IMR-90 (cell line): ENCODE data around the gene ATXN1. TPM values are rescaled to one million over a fixed set of nuclear protein-coding genes. Genes with fewer than 3 reads are reported as not detected.

ENCODE experiments used
- ATAC-seq: fragments of 200-7000 bp; cut with Tn5 transposase; 2 replicates; pipeline ENCODE4 v1.9.1; 2020; ENCODE audit warnings: low read depth, mild to moderate bottlenecking, moderate library complexity
- BruUV-seq: library from RNA; stranded (reverse); fragments of 400-500 nt; replicated peaks from 2 replicates; lab custom pipeline; 2021; lab: Mats Ljungman, UMichigan
- CTCF ChIA-PET: fragments of 300-600 bp; formaldehyde crosslinking; extraction: SDS; loops from one replicate; lab custom pipeline; 2021; ENCODE audit warnings: antibody characterized with exemption; lab: Yijun Ruan, JAX
- POLR2A ChIA-PET: fragments of 300-600 bp; sonication (Branson Sonifier 250); formaldehyde crosslinking; loops from one replicate; lab custom pipeline; 2022; ENCODE audit warnings: antibody characterized with exemption; ENCODE audit not compliant: unreplicated experiment; lab: Charles Lee
- DNase-seq: peaks from one replicate; pipeline ENCODE4 v3.0.0; 2013
- H2AFZ ChIP-seq: replicated peaks from 2 replicates; pipeline ENCODE3; 2013; ENCODE audit warnings: low read length, mild to moderate bottlenecking; ENCODE audit not compliant: poor library complexity
- H2AK5ac ChIP-seq: 2 replicates; pipeline ENCODE4 v1.6.1; 2013; ENCODE audit warnings: low read depth, low read length, inconsistent platforms
- H2AK9ac ChIP-seq: replicated peaks from 2 replicates; pipeline ENCODE3; 2013; ENCODE audit warnings: mild to moderate bottlenecking, low read depth, low read length, moderate library complexity; ENCODE audit not compliant: poor library complexity
- H2BK120ac ChIP-seq: 2 replicates; pipeline ENCODE4 v1.6.1; 2013; ENCODE audit warnings: low read depth, low read length, inconsistent platforms
- H2BK15ac ChIP-seq: 3 replicates; pipeline ENCODE4 v1.6.1; 2013; ENCODE audit warnings: low read depth, low read length, inconsistent platforms
- H2BK20ac ChIP-seq: 2 replicates; pipeline ENCODE4 v1.6.1; 2013; ENCODE audit warnings: low read depth, mild to moderate bottlenecking, inconsistent platforms, low read length, moderate library complexity
- H2BK5ac ChIP-seq: 2 replicates; pipeline ENCODE4 v1.6.1; 2013; ENCODE audit warnings: mild to moderate bottlenecking, low read depth, low read length, inconsistent platforms; ENCODE audit not compliant: poor library complexity, severe bottlenecking
- H3K14ac ChIP-seq: replicated peaks from 2 replicates; pipeline ENCODE4 v1.6.1; 2013; ENCODE audit warnings: low read depth, low read length, inconsistent platforms
- H3K18ac ChIP-seq: 2 replicates; pipeline ENCODE4 v1.6.1; 2013; ENCODE audit warnings: low read depth, low read length, control low read depth
- H3K23ac ChIP-seq: 2 replicates; pipeline ENCODE4 v1.6.1; 2013; ENCODE audit warnings: low read depth, low read length, inconsistent platforms
- H3K27ac ChIP-seq: 2 replicates; pipeline ENCODE4 v1.5.1; 2013; ENCODE audit warnings: mild to moderate bottlenecking, control low read depth, low read length; ENCODE audit not compliant: insufficient read depth
- H3K27me3 ChIP-seq: 2 replicates; pipeline ENCODE4 v1.6.1; 2013; ENCODE audit warnings: low read length; ENCODE audit not compliant: control insufficient read depth, insufficient read depth
- H3K36me3 ChIP-seq: 2 replicates; pipeline ENCODE4 v1.6.1; 2013; ENCODE audit warnings: low read length, mixed read lengths; ENCODE audit not compliant: control insufficient read depth, insufficient read depth
- H3K4ac ChIP-seq: 2 replicates; pipeline ENCODE4 v1.6.1; 2013; ENCODE audit warnings: low read depth, low read length, inconsistent platforms
- H3K4me1 ChIP-seq: 2 replicates; pipeline ENCODE4 v1.6.1; 2013; ENCODE audit warnings: low read length, mixed read lengths; ENCODE audit not compliant: control insufficient read depth, insufficient read depth
- H3K4me2 ChIP-seq: 2 replicates; pipeline ENCODE4 v1.6.1; 2013; ENCODE audit warnings: low read depth, mild to moderate bottlenecking, control low read depth, low read length, moderate library complexity
- H3K4me3 ChIP-seq: 2 replicates; pipeline ENCODE4 v1.5.1; 2013; ENCODE audit warnings: low read depth, mild to moderate bottlenecking, control low read depth, low read length, moderate library complexity; ENCODE audit not compliant: insufficient read depth
- H3K56ac ChIP-seq: 2 replicates; pipeline ENCODE4 v1.6.1; 2013; ENCODE audit warnings: low read length, inconsistent platforms; ENCODE audit not compliant: insufficient read depth; ENCODE audit errors: extremely low read depth
- H3K79me1 ChIP-seq, 2 experiments: 2 replicates each; pipeline ENCODE4 v1.6.1; 2013; ENCODE audit warnings: low read length in 2 of 2, inconsistent platforms in 1 of 2, low read depth in 1 of 2
- H3K9ac ChIP-seq: 2 replicates; pipeline ENCODE4 v1.6.1; 2013; ENCODE audit warnings: low read depth, low read length, control low read depth
- H3K9me1 ChIP-seq: 2 replicates; pipeline ENCODE4 v1.6.1; 2013; ENCODE audit warnings: low read length, inconsistent platforms; ENCODE audit not compliant: insufficient read depth
- H3K9me3 ChIP-seq: 2 replicates; pipeline ENCODE4 v1.6.1; 2013; ENCODE audit warnings: low read length; ENCODE audit not compliant: control insufficient read depth, insufficient read depth
- H4K20me1 ChIP-seq: 2 replicates; pipeline ENCODE4 v1.6.1; 2013; ENCODE audit warnings: low read length, inconsistent platforms; ENCODE audit not compliant: insufficient read depth
- H4K5ac ChIP-seq: 2 replicates; pipeline ENCODE4 v1.6.1; 2013; ENCODE audit warnings: mild to moderate bottlenecking, low read depth, low read length, control low read depth
- H4K8ac ChIP-seq, 2 experiments: 2 replicates each; pipeline ENCODE4 v1.6.1; 2013; ENCODE audit warnings: low read depth in 2 of 2, low read length in 2 of 2, control low read depth in 1 of 2, inconsistent platforms in 1 of 2
- H4K91ac ChIP-seq: 2 replicates; pipeline ENCODE4 v1.6.1; 2013; ENCODE audit warnings: low read depth, low read length, inconsistent platforms; ENCODE audit not compliant: insufficient read depth
- FOS ChIP-seq: fragments of 150-350 bp; IDR thresholded peaks from 2 replicates; pipeline ENCODE4 v1.6.1; 2016; ENCODE audit warnings: low read depth, low read length
- WGBS, 2 experiments: methylation state at CpG; one replicate each; pipeline versions ENCODE4 v1.1.5 to v1.1.7; 2013; ENCODE audit warnings: missing lambda C conversion rate in 2 of 2; ENCODE audit not compliant: insufficient read length in 1 of 2; ENCODE audit errors: extremely low coverage in 2 of 2; 5-methylcytosine and 5-hydroxymethylcytosine counted together
- dilution Hi-C: fragments of 300-500 bp; cut with HindIII; formaldehyde crosslinking; loops from one replicate; pipeline ENCODE4 v1.14.3; 2018; ENCODE audit warnings: low sequenced_read_pairs; ENCODE audit not compliant: unreplicated experiment
- in situ Hi-C: fragments of 300-500 bp; cut with MboI; formaldehyde crosslinking; loops from 3 replicates; pipeline ENCODE4 v1.14.3; 2019; ENCODE audit warnings: low sequenced_read_pairs, inconsistent platforms, mixed read lengths
- intact Hi-C: fragments of 100-400 bp; cut with micrococcal nuclease; formaldehyde crosslinking; loops from 2 replicates; pipeline ENCODE4 v1.10.0; 2022
- polyA plus RNA-seq, 3 experiments: library from polyadenylated mRNA; depleted of rRNA; stranded (reverse); fragments of >200 nt; gene quantifications; 2 replicates each; pipeline ENCODE4 v1.2.3, GENCODE V29; 2012; ENCODE audit warnings: low replicate concordance in 1 of 3
- total RNA-seq: library from RNA; depleted of rRNA; stranded (reverse); fragments of >200 nt; gene quantifications from 2 replicates; pipeline ENCODE4 v1.2.3, GENCODE V29; 2012

The ATXN1 gene
- total and polyA plus RNA-seq, 2 of the 4 experiments (the other 2 are of a cell fraction), result 7.3 to 11.1 TPM

- POLR2A ChIA-PET, result no interaction called here
- H3K4ac ChIP-seq, result no peak overlapping the region
- CTCF ChIA-PET, result no interaction called here
Observed at GRCh38 chr6:16267428-16268263, 493.6 kb downstream of the ATXN1 start.

More at GRCh38 chr6:16267428-16268263, 493.6 kb downstream of the ATXN1 start:
- H3K9me3 ChIP-seq, result peaks cover 2% of the 10 kb centered on the region; the same call in 1 of the 2 replicates
- no peak overlapping the region for H3K18ac ChIP-seq
- DNase-seq (no peak), ATAC-seq (no peak)
- no peaks in the 10 kb centered on the region for H3K4me1 ChIP-seq
- H3K14ac ChIP-seq, result no peak overlapping the region
- H3K56ac ChIP-seq, result no peak overlapping the region
- no peak overlapping the region for H3K4me2 ChIP-seq
- H3K79me1 ChIP-seq, result no peaks in the 10 kb centered on the region
- H4K5ac ChIP-seq, result no peak overlapping the region
- no peak overlapping the region for H3K4me3 ChIP-seq
- no peak overlapping the region for H2BK15ac ChIP-seq
- no peaks in the 10 kb centered on the region for H3K36me3 ChIP-seq
- in situ Hi-C loops, result no loop called here
- WGBS, 2 experiments, result 91% methylated on average over 9 of the region's 23 CpGs; no CpG with 5 or more reads in 1 of the 2 experiments
- peaks cover 4% of the 10 kb centered on the region; the same call in 1 of the 2 replicates for H3K9me1 ChIP-seq
- H2BK20ac ChIP-seq, result no peak overlapping the region
- BruUV-seq, result no TSS peak
- no peak overlapping the region for H3K9ac ChIP-seq
- no peak overlapping the region for H2BK5ac ChIP-seq
- H2BK120ac ChIP-seq, result no peak overlapping the region
- no peak overlapping the region for H3K27ac ChIP-seq
- H4K91ac ChIP-seq, result no peak overlapping the region
- no peak for TF ChIP-seq FOS
- H2AFZ ChIP-seq, result no peak overlapping the region
- dilution Hi-C loops, result no loop called here
- H3K23ac ChIP-seq, result no peak overlapping the region
- H2AK5ac ChIP-seq, result no peak overlapping the region
- intact Hi-C loops, result no loop called here
- H4K20me1 ChIP-seq, result no peaks in the 10 kb centered on the region
- H4K8ac ChIP-seq, result no peak overlapping the region
- no peaks in the 10 kb centered on the region; the same call in 1 of the 2 replicates for H3K27me3 ChIP-seq
- no peak overlapping the region for H2AK9ac ChIP-seq
